Fibroblast of mammary gland (primary cell): Measurements from ENCODE around the gene PHLDB3.

Experiments
- DNase-seq: peaks from one replicate; pipeline ENCODE4 v3.0.0-alpha.2; 2010; ENCODE audit warnings: low read depth
- H3K4me3 ChIP-seq: 2 replicates; pipeline ENCODE4 v1.5.1; 2011; ENCODE audit warnings: low read depth, mild to moderate bottlenecking, low read length, moderate library complexity; ENCODE audit not compliant: control insufficient read depth
- TF ChIP-seq, protein P1 (sequence below): conservative IDR thresholded peaks from 2 replicates; pipeline ENCODE4 v1.5.1; 2011; ENCODE audit warnings: low read depth, low read length, inconsistent platforms; ENCODE audit not compliant: control insufficient read depth, insufficient read depth

Gene PHLDB3

DNA sequence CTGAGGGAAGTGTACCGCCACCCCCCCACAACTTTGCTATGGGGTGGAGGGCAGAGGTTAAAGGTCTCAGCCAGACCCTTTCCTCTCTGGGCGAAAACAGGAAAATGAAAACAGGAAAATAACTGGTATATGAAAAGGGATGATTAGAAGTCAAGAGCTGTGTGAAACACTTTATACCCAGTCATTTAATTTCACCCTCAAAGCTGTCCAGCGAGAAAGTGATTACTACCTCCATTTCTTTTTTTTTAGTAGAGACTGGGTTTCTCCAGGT, 575 bp upstream of the PHLDB3 start:
- H3K4me3 ChIP-seq: no peak overlapping the region

DNA sequence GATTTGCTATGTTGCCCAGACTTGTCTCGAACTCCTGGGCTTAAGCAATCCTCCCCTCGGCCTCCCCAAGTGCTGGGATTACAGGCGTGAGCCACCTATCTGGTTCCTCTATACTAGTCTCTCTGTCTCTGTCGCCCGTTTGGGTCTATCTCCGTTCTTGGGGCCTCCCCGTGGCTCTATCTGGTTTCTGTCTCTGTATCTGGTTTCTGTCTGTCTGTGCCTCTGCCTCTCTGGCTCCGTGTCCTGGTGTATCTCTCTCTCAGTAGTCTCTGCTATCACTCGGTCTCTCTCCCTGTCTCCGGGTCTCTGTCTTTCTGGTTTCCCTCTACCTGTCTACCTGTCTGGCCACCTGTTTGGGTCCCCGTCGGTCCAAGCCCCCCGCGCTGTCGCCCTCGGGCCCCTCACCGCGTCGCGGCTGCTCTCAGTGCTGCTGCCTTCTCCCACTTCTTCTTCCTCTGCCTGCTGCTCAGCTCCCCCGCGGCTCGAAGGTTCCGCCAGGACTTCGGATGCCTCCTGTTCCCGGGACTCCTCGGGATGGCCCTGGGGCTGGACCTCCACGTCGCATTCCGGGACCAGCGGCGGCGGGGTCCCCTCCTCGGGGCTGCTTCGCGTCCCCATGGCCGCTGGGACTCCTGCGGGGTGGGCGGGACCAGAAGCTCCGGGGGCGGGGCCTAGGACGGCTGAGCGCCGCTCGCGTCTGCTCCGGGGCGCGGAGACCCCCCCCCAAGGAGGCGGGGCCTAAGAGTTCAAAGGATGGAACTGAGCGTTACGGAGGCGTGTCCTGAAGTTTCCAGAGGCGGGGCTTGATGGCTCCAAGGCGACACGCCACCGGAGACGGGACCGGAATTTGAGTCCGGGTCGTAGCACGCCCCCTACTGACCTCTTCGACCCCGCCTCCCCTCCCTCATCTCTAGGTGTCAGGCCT, 783 bp downstream of the PHLDB3 start:
- peak; percentile 83 for DNase-seq
- TF ChIP-seq, protein P1, sequence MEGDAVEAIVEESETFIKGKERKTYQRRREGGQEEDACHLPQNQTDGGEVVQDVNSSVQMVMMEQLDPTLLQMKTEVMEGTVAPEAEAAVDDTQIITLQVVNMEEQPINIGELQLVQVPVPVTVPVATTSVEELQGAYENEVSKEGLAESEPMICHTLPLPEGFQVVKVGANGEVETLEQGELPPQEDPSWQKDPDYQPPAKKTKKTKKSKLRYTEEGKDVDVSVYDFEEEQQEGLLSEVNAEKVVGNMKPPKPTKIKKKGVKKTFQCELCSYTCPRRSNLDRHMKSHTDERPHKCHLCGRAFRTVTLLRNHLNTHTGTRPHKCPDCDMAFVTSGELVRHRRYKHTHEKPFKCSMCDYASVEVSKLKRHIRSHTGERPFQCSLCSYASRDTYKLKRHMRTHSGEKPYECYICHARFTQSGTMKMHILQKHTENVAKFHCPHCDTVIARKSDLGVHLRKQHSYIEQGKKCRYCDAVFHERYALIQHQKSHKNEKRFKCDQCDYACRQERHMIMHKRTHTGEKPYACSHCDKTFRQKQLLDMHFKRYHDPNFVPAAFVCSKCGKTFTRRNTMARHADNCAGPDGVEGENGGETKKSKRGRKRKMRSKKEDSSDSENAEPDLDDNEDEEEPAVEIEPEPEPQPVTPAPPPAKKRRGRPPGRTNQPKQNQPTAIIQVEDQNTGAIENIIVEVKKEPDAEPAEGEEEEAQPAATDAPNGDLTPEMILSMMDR: no peak
- H3K4me3 ChIP-seq: peak overlapping the region; percentile 83

More for the DNA sequence above, 575 bp upstream of the PHLDB3 start:
- TF ChIP-seq, protein P1: no peak
- no peak for DNase-seq

DNA sequence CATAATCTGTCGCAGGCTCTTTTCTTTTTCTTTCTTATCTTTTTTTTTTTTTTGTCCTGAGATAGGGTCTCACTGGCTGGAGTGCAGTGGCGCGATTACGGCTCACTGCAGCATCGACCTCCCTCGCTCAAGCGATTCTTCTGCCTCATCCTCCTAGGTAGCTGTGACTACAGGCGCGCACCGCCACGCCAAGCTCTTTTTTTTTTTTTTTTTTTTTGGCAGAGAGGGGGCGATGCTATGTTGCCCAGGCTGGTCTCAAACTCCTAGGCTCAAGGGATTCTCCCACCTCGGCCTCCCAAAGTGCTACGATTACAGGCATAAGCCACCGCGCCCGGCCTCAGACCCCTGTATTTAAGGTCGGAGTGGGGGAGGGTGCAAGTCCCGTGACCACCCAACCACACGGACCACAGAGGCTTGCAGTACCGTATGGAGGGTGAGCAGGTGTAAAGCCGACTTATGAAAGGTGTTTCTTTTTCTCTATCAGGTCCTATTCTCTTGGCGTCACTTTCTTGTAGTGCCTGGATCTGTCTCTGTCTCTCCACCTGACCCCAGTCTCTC, 2.0 kb downstream of the PHLDB3 start:
- no peak for DNase-seq
- no peak overlapping the region for H3K4me3 ChIP-seq
- TF ChIP-seq, protein P1: no peak

DNA sequence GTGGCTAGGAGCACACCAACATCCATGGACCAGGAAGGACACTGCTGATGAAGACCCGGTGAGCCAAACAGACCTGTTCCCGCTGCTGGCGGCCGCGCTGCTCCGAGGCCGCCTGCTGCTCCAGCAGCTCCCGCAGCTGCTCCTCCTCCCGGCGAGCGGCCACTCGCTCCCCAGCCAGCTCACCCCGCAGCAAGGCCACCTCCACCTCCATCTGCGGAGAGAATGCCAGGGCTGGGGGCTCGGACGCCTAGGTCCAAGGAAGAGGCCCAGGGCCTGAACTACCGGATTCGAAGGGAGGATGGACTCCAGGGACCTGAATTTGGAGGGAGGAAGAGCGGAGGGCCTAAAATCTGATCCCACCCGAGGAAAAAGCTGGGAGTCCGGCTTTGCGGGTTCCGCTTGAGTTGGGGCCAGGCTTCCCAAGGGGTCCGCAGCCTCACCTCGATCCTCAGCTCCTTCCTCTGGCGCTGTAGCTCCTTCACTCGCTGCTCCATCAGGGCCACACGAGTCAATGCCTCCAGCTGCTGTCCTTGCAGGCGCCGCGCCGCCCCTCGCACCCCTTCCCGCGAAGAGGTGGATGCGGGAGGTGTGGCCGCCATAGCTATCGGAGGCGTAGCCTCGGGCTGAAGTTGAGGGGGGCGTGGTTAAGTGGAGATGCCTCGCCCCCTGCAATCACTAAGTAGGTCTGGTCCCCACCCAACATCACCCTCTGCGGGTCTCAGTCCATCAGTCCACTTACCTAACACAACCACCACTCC, 2.7 kb downstream of the PHLDB3 start:
- H3K4me3 ChIP-seq: no peak overlapping the region
- TF ChIP-seq, protein P1: no peak
- no peak for DNase-seq

DNA sequence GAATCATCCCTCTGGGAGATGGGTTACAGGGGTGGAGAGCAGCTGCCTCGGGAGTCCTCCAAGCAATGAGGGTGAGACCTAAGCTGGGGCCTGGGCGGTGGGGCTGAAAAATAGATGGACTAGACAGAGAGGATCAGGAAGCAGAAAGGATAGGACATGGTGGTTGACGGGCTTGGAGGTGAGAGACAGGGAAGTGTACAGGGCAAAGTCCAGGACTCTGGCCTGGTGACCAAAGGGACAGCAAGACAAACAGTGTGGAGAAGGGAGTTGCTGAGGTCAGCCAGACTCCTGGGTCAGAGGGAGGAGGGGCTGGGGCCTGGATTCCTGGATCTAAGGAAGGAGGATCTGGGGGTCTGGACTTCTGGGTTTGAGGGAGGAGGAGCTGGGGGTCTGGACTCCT, 5.5 kb downstream of the PHLDB3 start:
- H3K4me3 ChIP-seq: no peak overlapping the region
- no peak for DNase-seq
- TF ChIP-seq, protein P1: no peak

DNA sequence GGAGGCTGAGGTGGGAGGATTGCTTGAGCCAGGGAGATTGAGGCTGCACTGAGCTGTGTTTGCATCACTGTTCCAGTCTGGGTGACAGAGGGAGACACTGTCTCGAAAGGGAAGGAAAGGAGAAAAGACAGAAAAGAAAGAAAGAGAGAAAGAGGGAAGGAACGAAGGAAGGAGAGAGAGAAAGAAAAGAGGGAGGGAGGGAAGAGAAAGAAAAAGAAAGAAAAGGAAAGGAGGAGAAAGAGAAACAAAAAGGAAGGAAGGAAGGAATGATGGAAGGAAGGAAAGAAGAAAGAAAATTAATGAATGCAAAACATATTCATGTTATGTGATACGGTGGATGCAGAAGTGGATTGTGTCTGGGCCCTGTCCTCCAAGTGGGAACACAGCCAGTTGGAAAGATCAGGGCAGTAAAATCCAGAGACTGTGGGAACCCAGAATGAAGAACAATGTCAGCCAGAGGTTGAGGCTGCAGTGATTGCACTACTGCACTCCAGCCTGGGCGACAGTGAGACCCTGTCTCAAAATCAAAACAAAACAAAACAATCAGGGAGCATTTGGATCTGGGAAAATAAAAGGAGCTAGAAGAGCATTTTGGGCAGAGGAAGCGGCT, 6.2 kb downstream of the PHLDB3 start:
- TF ChIP-seq, protein P1: no peak
- H3K4me3 ChIP-seq: no peak overlapping the region
- no peak for DNase-seq
